HEK293 (cell line): ENCODE data around the gene KSR1.

Experiments used
- HOXA7 ChIP-seq: sonication (generic); formaldehyde crosslinking; IDR thresholded peaks from 2 replicates; pipeline ENCODE4 v1.8.1; 2022; ENCODE audit warnings: missing genetic modification reagents, borderline replicate concordance
- ZNF114 ChIP-seq: fragments of 450-650 bp; formaldehyde crosslinking; IDR thresholded peaks from 2 replicates; pipeline ENCODE4 v1.5.0; 2017; ENCODE audit warnings: missing biosample characterization, missing genetic modification characterization
- ZNF558 ChIP-seq: fragments of 450-650 bp; formaldehyde crosslinking; IDR thresholded peaks from 2 replicates; pipeline ENCODE4 v1.5.1; 2016; ENCODE audit warnings: missing biosample characterization, missing genetic modification characterization

GRCh38 chr17:27595208-27595607, 139.0 kb downstream of the KSR1 start:
- TF ChIP-seq HOXA7 (CRISPR knock-in tag) (no peak), ZNF114 (no peak), ZNF558 (no peak)
